Natural killer cell treated with Interleukin-12 subunit alpha and Interleukin-12 subunit beta and Interleukin-15 and Interleukin-18, amount 100 ng/mL, for 72 hours (primary cell): ENCODE measurements around the gene CXCR5. TPM values are rescaled to one million over a fixed set of nuclear protein-coding genes. Genes with fewer than 3 reads are reported as not detected.

Source experiments
- total RNA-seq, 2 donors: library from RNA; stranded (reverse); gene quantifications; one replicate each; pipeline ENCODE4 v1.2.3, GENCODE V29; 2022

Gene CXCR5
- total RNA-seq, 2 donors from 2014 or later = 3.1 to 6.3 TPM

Other genes starting within 250 kb of the CXCR5 start
- gene TREH, start 204.2 kb upstream of the CXCR5 start, total RNA-seq = not detected
- gene DDX6, start 92.7 kb upstream of the CXCR5 start, total RNA-seq = 100 to 1,000 TPM; 145 to 214 TPM
- 10 to 100 TPM; 33.5 to 62.2 TPM for gene BCL9L, start 42.0 kb downstream of the CXCR5 start, total RNA-seq
- gene UPK2, start 72.4 kb downstream of the CXCR5 start, total RNA-seq = 1 to 10 TPM in 1 of 2 donors, under 1 TPM in 1; 0.64 to 1.1 TPM
- gene FOXR1, start 87.9 kb downstream of the CXCR5 start, total RNA-seq = not detected
- gene CENATAC, start 114.2 kb downstream of the CXCR5 start, total RNA-seq = 10 to 100 TPM; 53.4 to 97.8 TPM
- 100 to 1,000 TPM; 711 to 875 TPM for gene RPS25, start 134.5 kb downstream of the CXCR5 start, total RNA-seq
- 10 to 100 TPM; 76.3 to 82.3 TPM for gene TRAPPC4, start 134.9 kb downstream of the CXCR5 start, total RNA-seq
- 10 to 100 TPM; 20.3 to 32.6 TPM for gene SLC37A4, start 147.0 kb downstream of the CXCR5 start, total RNA-seq
- 100 to 1,000 TPM; 259 to 333 TPM for gene HYOU1, start 173.3 kb downstream of the CXCR5 start, total RNA-seq
- 10 to 100 TPM; 34.7 to 42.0 TPM for gene VPS11, start 183.9 kb downstream of the CXCR5 start, total RNA-seq
- 10 to 100 TPM; 18.0 to 53.9 TPM for gene HMBS, start 201.0 kb downstream of the CXCR5 start, total RNA-seq
- 10 to 100 TPM; 51.9 to 96.2 TPM for gene DPAGT1, start 218.0 kb downstream of the CXCR5 start, total RNA-seq
- gene C2CD2L, start 223.5 kb downstream of the CXCR5 start, total RNA-seq = 10 to 100 TPM; 37.9 to 58.4 TPM
- 10 to 100 TPM; 33.4 to 49.5 TPM for gene HINFP, start 237.7 kb downstream of the CXCR5 start, total RNA-seq